ENCODE measurements around the gene LMOD3.

LMOD3 gene

DNA sequence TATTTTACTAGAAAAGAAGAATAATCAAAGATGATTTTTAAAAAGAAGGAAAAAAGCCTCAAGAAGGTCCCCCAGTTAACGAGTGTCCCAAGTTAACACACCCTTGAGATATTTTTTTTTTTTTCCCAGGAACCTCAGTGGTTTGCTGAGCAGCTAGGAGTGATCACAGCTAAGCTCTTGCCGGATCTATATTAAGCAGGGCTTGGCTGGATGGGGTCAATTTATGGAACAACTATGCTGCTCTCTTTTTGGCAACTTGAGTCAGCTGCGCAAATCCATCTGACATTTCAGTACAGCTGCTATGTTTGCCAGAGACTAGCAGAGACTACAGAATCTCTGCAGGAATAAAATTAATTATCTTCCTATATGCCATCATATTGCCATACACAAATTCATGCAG is at the start of gene LMOD3:
Gene LMOD3, minus strand, starts transcription at position 193 of the 400 bp plus-strand sequence. CDS start 209 bp downstream, outside the sequence.
- no peaks in the 10 kb centered on the region for H3K4me1 ChIP-seq (ENCODE audit: insufficient read depth, low read length)
- no peaks in the 10 kb centered on the region for H3K9me3 ChIP-seq (ENCODE audit: control insufficient read depth, insufficient read depth, low read length)
- H3K36me3 ChIP-seq (ENCODE audit: insufficient read depth, low read length), result no peaks in the 10 kb centered on the region
- H3K9ac ChIP-seq (ENCODE audit: low read depth, low read length), result no peak within 1 kb of the TSS

DNA sequence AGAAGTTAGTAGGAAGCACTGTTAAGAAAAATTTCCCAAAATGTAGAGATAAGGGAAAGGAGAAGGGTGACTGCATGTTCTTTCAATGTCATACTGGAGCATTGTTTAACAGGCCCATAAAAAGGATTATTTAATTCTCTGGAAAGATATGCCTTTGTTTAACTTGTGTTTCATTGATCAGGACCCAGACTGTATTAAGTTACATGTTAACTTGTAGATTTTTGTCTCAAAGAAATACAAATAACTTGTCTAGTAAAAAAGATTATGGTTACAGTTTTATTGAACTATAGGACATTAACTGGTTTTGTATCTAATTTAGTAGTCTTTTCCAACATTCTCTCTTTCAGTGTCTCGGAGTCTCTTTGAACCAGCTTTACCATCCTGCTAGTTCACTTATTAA is 49.7 kb upstream of the LMOD3 start:
- no peaks in the 10 kb centered on the region for H3K9me3 ChIP-seq (ENCODE audit: control insufficient read depth, insufficient read depth, low read length)
- peaks cover 3% of the 10 kb centered on the region; the same call in 1 of the 2 replicates for H3K4me1 ChIP-seq (ENCODE audit: insufficient read depth, low read length)
- H3K36me3 ChIP-seq (ENCODE audit: insufficient read depth, low read length), result no peaks in the 10 kb centered on the region; the same call in 1 of the 2 replicates
- no peak overlapping the region for H3K9ac ChIP-seq (ENCODE audit: low read depth, low read length)

DNA sequence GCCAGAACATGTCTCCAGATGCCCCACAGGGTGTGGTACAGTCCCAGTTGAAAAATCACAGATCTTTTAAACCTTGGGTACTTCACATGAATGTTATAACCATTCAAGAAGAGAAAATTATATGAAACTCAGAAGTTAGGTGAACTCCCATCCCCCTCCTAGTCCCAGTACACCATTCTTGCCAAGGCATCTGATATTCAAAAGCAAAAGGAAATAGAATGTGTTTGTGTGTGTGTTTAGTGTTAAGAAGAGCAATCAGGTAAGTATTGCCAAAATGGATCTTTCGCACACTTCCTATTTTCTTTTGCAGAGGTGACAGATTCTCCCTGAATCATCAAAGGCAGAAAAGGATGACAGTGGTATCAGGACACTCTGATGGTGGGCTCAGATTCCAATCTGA is 44.1 kb upstream of the LMOD3 start:
- Histone ChIP-seq H3K9ac (ENCODE audit: low read depth, low read length) (no peak overlapping the region), H3K4me1 (ENCODE audit: insufficient read depth, low read length) (peaks cover 3% of the 10 kb centered on the region; the same call in 1 of the 2 replicates), H3K9me3 (ENCODE audit: control insufficient read depth, insufficient read depth, low read length) (no peaks in the 10 kb centered on the region), H3K36me3 (ENCODE audit: insufficient read depth, low read length) (no peaks in the 10 kb centered on the region)

DNA sequence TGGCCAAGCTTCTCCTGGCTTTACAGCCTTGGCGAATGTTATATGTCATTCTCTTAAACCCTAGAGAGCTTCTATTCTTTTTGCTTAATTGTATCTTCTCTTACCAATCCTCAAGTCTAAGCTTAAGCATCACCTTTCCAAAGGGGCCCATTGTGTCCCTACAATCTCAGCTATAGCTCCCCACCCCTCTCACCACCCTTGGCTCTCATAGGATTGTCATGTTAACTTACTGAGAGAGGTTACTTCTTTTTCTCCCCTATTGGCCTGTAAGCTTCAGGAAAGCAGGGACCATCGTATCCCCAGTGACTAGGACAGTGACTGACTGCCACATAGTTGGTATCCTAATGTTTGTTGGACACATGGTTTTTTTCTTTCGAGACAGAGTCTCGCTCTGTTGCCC is 43.3 kb upstream of the LMOD3 start:
- no peaks in the 10 kb centered on the region for H3K9me3 ChIP-seq (ENCODE audit: control insufficient read depth, insufficient read depth, low read length)
- H3K36me3 ChIP-seq (ENCODE audit: insufficient read depth, low read length), result no peaks in the 10 kb centered on the region
- H3K9ac ChIP-seq (ENCODE audit: low read depth, low read length), result no peak overlapping the region
- H3K4me1 ChIP-seq (ENCODE audit: insufficient read depth, low read length), result peaks cover 3% of the 10 kb centered on the region; the same call in 1 of the 2 replicates

DNA sequence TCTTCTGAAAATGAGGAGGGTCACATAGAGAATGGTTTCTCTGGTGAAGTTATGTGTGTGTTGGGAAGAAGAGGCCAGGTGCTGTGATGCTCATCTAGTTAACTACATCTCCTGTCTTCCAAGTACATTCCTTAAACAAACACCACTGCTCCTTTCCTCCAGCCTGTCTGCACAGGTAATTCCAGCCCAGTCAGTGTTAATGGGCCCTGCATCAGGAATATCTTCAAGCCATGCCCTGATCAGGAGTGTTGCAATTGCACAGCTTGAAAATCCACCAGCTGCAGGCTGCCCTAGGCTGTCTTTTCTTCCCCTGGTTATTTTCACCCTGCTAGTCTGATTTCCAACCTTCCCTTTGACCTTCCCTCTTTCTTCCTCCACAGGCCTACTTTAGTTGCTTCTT is 41.9 kb upstream of the LMOD3 start:
- no peaks in the 10 kb centered on the region for H3K9me3 ChIP-seq (ENCODE audit: control insufficient read depth, insufficient read depth, low read length)
- no peaks in the 10 kb centered on the region for H3K36me3 ChIP-seq (ENCODE audit: insufficient read depth, low read length)
- no peak overlapping the region for H3K9ac ChIP-seq (ENCODE audit: low read depth, low read length)
- no peaks in the 10 kb centered on the region for H3K4me1 ChIP-seq (ENCODE audit: insufficient read depth, low read length)

DNA sequence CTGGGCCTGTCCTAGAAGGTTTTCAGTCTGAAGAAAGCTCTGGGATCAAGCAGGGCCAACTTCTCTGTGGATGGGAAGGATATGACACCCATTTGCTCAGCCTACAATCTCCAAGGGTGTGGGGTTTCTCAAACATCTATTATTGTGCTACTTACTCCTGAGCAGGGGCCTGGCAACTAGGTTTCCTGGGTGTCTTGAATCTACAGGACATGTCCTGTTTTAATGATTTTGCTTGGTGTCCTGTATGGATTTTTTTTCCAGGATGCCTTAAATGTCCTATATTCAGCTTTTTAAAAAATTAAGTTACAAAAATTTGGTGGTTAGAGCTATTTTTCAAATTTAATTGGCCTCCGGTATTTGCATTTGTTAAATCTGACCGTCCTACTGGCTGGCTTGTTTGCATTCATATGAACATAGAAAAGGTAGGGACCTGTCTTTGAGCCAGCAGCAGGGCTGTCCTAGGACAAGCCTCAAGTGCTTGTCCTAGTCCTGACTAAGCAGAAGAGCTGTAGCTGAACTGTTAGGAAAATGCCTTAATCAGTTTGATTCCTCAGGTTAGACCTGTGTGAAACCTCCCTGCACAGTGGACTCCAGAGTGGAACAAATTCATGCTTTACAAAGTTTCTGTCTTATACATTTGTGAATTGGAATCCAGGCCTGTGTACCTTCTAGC is 40.0 kb upstream of the LMOD3 start:
- no peaks in the 10 kb centered on the region for H3K4me1 ChIP-seq (ENCODE audit: insufficient read depth, low read length)
- H3K36me3 ChIP-seq (ENCODE audit: insufficient read depth, low read length), result no peaks in the 10 kb centered on the region
- H3K9ac ChIP-seq (ENCODE audit: low read depth, low read length), result no peak overlapping the region
- H3K9me3 ChIP-seq (ENCODE audit: control insufficient read depth, insufficient read depth, low read length), result no peaks in the 10 kb centered on the region

DNA sequence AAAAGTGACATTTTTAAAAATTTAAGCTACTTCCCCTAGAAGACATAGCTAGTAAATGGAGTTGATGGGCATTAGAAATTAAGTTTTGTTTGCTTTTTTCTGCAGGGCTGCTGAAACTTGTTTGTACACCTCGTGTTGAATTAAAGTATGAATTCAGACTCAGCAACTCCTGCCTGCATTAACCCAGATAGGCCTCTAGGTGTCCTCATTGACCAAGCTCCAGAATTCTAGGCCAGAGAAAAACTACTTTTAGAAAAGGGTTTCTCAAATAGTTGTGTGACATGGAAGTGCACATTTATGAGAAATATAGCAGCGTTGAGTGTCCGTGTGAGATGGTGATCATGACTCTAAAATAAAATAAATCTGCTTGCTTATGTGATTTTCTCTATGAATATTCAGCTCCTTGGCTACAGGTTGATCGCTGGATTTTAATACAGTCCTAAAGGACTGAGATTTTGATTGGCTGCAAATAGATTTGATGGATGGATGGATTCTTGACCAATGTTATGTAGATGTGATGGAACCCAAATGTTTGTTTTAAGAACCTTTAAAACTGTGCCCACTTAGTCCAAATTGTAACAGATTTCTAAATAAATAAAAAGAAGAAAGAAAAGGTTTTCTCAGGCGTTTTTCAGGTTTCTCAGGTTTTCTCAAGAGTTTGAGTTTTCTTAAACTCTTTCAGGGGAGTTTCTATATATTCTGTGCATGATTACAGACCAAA is 39.4 kb upstream of the LMOD3 start:
- Histone ChIP-seq H3K4me1 (ENCODE audit: insufficient read depth, low read length) (no peaks in the 10 kb centered on the region), H3K9me3 (ENCODE audit: control insufficient read depth, insufficient read depth, low read length) (no peaks in the 10 kb centered on the region), H3K36me3 (ENCODE audit: insufficient read depth, low read length) (no peaks in the 10 kb centered on the region), H3K9ac (ENCODE audit: low read depth, low read length) (no peak overlapping the region)

DNA sequence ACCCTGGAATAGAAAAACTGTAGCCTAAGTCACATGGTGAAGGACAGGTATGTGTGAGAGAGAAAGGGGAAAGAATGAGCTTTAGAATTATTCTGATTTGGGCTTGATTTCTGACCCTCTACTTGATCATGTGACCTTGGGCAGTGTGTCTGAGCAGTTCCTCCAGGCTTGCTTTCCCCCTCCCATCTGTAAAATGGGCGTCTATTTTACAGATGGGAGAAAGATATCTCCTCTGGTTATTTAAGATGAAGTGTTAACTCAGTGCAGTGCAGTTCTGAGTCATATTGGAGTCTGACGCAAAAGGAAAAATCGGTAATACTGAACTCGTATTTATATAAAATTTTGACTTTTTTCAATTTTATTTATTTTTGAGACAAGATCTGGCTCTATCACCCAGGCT is 38.1 kb upstream of the LMOD3 start:
- no peaks in the 10 kb centered on the region for H3K36me3 ChIP-seq (ENCODE audit: insufficient read depth, low read length)
- H3K9ac ChIP-seq (ENCODE audit: low read depth, low read length), result no peak overlapping the region
- no peaks in the 10 kb centered on the region for H3K4me1 ChIP-seq (ENCODE audit: insufficient read depth, low read length)
- no peaks in the 10 kb centered on the region for H3K9me3 ChIP-seq (ENCODE audit: control insufficient read depth, insufficient read depth, low read length)

DNA sequence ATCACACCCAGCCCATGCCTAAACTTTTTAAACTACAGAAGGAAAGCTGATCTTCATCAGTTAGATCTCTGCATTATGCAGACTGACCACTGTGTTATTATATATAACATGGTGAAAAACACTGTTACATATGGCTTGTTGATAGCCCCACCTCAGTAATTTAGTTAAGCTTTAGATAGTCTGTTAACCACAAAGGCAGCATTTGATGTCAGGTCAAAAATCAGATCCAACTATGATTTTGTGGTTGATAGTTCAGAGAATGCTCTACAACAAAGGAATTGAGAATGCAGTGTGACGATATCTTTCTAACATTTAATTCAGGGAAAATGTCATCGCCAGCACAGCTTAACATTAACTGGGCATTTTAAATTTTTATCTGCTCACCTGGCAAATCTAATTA is 37.7 kb upstream of the LMOD3 start:
- H3K9me3 ChIP-seq (ENCODE audit: control insufficient read depth, insufficient read depth, low read length), result no peaks in the 10 kb centered on the region
- no peaks in the 10 kb centered on the region for H3K36me3 ChIP-seq (ENCODE audit: insufficient read depth, low read length)
- H3K4me1 ChIP-seq (ENCODE audit: insufficient read depth, low read length), result no peaks in the 10 kb centered on the region
- no peak overlapping the region for H3K9ac ChIP-seq (ENCODE audit: low read depth, low read length)

DNA sequence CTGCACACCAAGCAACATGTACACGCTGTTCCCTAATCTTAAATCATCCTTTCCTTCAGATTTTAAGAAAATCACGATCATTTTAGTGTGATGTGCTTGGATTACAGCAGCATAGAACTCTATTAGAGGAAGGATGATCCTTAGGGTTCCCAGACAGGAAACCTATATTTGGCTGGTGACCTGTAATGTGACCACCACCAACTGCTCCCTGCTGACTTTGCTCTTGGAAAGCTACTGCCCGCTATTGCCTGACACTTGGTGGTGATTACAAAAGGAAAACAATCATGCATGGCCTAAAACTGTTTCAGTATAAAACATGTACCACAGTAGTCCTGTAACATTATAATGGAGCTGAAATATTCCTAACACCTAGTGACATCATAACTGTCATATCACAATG is 27.2 kb upstream of the LMOD3 start:
- Histone ChIP-seq H3K9ac (ENCODE audit: low read depth, low read length) (no peak overlapping the region), H3K4me1 (ENCODE audit: insufficient read depth, low read length) (peaks cover 4% of the 10 kb centered on the region; the same call in 1 of the 2 replicates), H3K36me3 (ENCODE audit: insufficient read depth, low read length) (no peaks in the 10 kb centered on the region), H3K9me3 (ENCODE audit: control insufficient read depth, insufficient read depth, low read length) (no peaks in the 10 kb centered on the region)

DNA sequence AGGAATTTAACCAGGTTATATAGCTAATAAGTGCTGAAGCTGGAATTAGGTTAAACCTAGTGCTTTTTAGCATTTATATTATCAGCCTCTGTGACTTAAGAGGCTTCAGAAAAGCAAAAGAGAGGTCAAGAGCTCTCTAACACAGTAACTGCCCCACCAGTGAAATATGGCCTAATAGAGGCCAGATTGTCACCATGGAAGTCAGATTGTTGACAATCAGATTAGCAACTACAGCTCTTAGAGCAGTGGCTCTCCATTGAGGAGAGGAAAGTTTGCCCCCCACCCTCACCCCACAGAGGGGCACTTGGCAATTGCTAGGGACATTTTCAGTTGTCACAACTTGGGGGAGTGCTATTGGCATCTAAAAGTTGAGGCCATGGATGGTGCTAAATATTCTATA is 23.3 kb upstream of the LMOD3 start:
- Histone ChIP-seq H3K4me1 (ENCODE audit: insufficient read depth, low read length) (peaks cover 15% of the 10 kb centered on the region; the same call in 1 of the 2 replicates), H3K36me3 (ENCODE audit: insufficient read depth, low read length) (no peaks in the 10 kb centered on the region), H3K9ac (ENCODE audit: low read depth, low read length) (no peak overlapping the region), H3K9me3 (ENCODE audit: control insufficient read depth, insufficient read depth, low read length) (no peaks in the 10 kb centered on the region)

DNA sequence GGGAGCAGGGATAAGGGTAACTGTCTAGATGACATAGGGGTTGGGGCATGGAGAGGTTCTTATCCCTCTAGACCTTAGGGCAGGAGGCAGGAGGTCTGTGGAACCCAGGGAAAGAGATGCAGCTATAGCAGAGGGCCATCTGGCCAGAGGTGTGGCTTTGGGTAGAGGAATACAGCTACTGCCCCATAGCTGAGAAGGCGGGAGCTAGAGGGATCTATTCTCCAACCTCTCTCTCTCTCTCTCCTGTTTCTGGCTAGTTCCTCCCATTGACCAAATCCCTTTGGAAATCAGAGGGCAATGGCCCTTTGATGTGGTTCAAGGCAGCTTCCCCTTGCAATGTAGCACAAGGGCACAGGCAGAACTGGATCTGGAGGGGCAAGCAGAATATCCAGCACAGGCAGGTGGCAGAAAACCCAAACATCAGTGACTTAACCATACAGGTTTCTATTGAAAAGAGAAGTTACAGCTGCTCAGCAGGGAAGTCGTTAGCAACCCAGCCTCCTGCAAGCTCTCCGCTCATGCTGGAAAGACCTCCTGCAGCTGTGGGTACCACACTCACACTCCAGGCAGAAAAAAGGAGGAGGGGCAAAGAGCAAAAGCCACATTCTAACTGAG is 22.3 kb upstream of the LMOD3 start:
- Histone ChIP-seq H3K9me3 (ENCODE audit: control insufficient read depth, insufficient read depth, low read length) (no peaks in the 10 kb centered on the region), H3K4me1 (ENCODE audit: insufficient read depth, low read length) (peaks cover 15% of the 10 kb centered on the region; the same call in 1 of the 2 replicates), H3K9ac (ENCODE audit: low read depth, low read length) (no peak overlapping the region), H3K36me3 (ENCODE audit: insufficient read depth, low read length) (no peaks in the 10 kb centered on the region)

DNA sequence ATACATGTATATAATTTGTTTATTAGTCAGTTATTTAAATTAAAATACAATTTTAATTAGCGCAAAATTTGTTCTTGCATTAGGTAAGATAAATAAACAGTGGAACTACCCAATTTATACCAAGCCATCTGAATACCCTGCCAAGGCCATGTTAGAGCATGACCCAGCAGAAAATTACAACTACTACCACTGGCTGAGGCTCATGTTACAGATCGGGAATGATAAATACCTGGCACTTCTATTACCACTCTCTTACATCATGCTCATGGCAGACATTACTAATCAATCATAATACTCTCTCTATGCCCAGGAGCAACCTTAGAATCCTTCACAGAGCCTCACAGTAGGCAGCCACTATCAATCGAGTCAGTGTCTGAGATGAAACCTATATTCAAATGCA is 21.2 kb upstream of the LMOD3 start:
- Histone ChIP-seq H3K36me3 (ENCODE audit: insufficient read depth, low read length) (no peaks in the 10 kb centered on the region), H3K9ac (ENCODE audit: low read depth, low read length) (no peak overlapping the region), H3K9me3 (ENCODE audit: control insufficient read depth, insufficient read depth, low read length) (no peaks in the 10 kb centered on the region), H3K4me1 (ENCODE audit: insufficient read depth, low read length) (peaks cover 15% of the 10 kb centered on the region; the same call in 1 of the 2 replicates)

DNA sequence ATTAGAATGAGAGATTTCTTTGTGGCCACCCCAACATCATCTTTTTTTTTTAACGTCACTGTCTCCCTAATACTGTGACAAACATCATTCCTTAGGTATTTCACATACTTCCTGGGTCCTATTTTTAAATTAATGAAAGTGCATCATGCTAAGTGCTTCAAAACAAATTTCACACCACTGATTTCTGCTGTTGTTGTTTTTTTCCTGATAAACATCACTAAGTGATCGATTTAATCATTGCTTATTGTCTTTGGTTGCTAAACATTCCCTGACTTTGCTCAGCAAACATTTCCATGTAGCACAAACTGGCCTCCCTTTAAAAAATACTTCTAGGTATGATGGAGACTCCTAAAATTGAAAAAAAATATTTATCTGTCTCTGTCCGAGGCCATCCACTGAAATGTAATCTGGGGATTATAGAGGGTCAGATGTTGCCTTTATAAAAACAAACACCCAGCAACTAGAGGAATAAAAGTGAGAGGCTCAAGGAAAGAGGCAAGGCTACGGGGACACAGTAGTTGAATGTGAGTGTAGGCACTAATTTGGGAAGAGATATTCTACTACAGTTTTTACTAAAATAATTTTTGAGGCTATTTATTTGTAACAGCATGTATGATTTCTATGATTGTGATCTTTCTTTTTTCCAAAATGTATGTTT is 20.5 kb upstream of the LMOD3 start:
- Histone ChIP-seq H3K4me1 (ENCODE audit: insufficient read depth, low read length) (peaks cover 15% of the 10 kb centered on the region; the same call in 1 of the 2 replicates), H3K9ac (ENCODE audit: low read depth, low read length) (no peak overlapping the region), H3K36me3 (ENCODE audit: insufficient read depth, low read length) (no peaks in the 10 kb centered on the region), H3K9me3 (ENCODE audit: control insufficient read depth, insufficient read depth, low read length) (no peaks in the 10 kb centered on the region)

Data from ES-I3 (cell line).